ENCODE data around the gene EPHX1.
"Not testable (repeated sequence)": the region's sequence is repeated elsewhere in the genome, so short reads cannot be mapped to it uniquely, and the experiment has no call there.

The EPHX1 gene

DNA sequence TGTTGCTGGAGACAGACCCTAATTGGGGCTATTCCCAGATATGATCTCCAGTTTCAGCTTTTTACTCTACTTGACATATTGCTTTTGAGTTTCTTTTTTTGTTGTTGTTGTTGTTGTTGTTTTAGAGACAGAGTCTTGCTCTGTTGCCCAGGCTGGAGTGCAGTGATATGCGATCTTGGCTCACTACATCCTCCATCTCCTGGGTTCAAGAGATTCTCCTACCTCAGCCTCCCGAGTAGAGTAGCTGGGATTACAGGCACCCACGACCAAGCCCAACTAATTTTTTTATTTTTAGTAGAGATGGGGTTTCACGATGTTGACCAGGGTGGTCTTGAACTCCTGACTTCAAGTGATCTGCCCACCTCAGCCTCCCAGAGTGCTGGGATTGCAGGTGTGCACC is 33.6 kb upstream of the EPHX1 start:
- in situ Hi-C loops (cut with MboI; ENCODE audit: low sequenced_read_pairs) = loop anchor here (10.0 kb wide), 1 partner anchor 301 kb away; no protein-coding TSS in a partner anchor

DNA sequence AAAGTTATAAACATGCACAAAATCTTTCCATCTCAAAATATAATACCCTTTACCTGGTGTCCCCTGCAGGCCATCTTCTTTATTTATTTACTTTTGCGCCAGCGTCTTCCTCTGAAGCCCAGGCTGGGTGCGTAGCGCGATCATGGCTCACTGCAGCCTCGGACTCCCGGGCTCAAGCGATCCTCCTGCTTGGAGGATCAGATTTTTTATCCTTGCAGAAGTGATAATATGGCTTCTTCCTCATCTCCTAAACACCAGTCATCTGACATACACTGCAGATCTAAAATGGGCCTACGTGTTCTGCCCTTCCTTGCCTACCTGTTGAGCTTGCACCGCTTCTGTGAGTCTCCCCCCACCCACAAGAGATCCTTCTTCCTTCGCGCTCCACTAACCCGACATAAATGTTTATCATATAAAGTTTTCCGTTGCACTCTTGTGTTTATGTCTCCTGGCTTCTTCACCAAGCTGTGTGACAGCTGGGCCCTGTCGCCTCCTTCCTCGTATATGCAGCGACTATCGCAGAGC is 32.8 kb upstream of the EPHX1 start:
- in situ Hi-C loops (cut with MboI; ENCODE audit: low sequenced_read_pairs) = loop anchor here (10.0 kb wide), 1 partner anchor 302 kb away; no protein-coding TSS in a partner anchor

DNA sequence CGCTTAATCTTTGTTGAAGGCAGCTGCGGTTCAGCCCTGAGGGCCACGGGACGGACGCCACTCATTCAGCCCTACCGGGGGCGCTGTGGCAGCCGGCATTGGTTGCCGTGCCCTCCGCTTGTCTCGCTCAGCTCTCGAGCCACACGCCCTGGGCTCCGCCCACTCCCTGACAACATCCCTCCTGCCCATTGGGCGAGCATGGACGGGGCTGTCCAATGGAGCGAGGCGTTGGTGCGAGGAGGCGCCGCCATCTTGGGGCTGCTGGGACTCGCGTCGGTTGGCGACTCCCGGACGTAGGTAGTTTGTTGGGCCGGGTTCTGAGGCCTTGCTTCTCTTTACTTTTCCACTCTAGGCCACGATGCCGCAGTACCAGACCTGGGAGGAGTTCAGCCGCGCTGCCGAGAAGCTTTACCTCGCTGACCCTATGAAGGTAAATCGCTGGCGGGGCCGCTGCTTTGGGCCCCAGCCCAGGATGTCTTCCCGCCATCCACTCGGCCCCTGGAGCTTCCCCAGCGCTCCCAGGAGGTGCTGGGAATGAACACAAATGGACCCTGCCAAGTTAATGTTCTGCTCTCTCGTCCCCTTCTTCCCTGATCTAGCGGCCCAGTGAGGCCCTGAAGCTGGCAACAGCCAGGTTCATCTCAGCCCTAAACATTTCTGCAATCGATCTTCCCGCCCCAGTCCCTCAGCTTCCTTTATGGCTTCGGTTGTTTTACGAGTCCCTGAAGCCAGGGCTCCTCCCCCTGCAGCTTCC is 32.2 kb upstream of the EPHX1 start, which contains the start of gene SRP9:
SRP9 (plus strand) TSS at position 244 of the 754 bp plus-strand sequence; CDS start at position 359, 115 bp downstream.
- in situ Hi-C loops (cut with MboI; ENCODE audit: low sequenced_read_pairs) = loop anchor here (10.0 kb wide), 1 partner anchor 303 kb away; no protein-coding TSS in a partner anchor

DNA sequence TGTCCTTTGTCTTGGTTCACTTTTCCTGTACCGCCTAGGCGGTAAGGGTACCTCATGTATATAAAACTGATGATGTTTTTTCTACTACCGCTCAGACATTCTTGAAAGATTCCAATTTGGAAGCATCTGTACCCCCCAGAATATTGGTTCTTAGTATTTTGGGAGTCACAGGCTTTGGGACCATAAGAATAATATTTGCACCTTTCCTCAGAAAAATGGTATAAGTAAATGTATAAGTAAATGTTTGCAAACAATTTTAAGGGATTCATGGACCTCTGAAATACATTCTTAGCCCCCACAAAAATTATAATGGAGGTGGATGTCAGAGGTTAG is 31.6 kb upstream of the EPHX1 start:
- in situ Hi-C loops (cut with MboI; ENCODE audit: low sequenced_read_pairs) = loop anchor here (10.0 kb wide), 1 partner anchor 304 kb away; no protein-coding TSS in a partner anchor

GRCh38 chr1:225779165-225779564 is 30.8 kb upstream of the EPHX1 start:
- in situ Hi-C loops (cut with MboI; ENCODE audit: low sequenced_read_pairs) = loop anchor here (10.0 kb wide), 1 partner anchor 304 kb away; no protein-coding TSS in a partner anchor

- in situ Hi-C loops (cut with MboI; ENCODE audit: low sequenced_read_pairs) = no loop called here
Observed at GRCh38 chr1:225780134-225780533, 29.8 kb upstream of the EPHX1 start.

- in situ Hi-C loops (cut with MboI; ENCODE audit: low sequenced_read_pairs) = no loop called here
Observed at GRCh38 chr1:225780630-225781029, 29.3 kb upstream of the EPHX1 start.

GRCh38 chr1:225789142-225789541 is 20.8 kb upstream of the EPHX1 start:
- in situ Hi-C loops (cut with MboI; ENCODE audit: low sequenced_read_pairs) = not testable (repeated sequence)

GRCh38 chr1:225794954-225795353 is 15.0 kb upstream of the EPHX1 start:
- in situ Hi-C loops (cut with MboI; ENCODE audit: low sequenced_read_pairs) = no loop called here

- in situ Hi-C loops (cut with MboI; ENCODE audit: low sequenced_read_pairs) = not testable (repeated sequence)
Observed at GRCh38 chr1:225796097-225796496, 13.8 kb upstream of the EPHX1 start.

DNA sequence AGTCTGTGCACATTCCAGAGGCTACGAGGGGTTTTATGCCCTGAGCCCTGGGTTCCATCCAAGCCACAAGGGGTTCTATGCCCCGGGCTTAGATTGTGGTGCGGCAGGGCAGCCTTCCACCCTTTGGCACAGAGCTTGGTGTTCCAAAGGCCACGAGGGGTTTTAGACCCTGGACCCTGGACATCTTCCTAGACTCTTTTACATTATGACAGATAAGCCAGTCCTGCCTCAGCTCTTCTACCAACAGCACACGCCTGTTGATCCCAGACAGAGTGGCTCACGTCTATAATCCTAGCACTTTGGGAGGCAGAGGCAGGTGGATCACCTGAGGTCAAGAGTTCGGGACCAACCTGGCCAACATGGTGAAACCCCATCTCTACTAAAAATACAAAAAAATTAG is 8.8 kb upstream of the EPHX1 start:
- in situ Hi-C loops (cut with MboI; ENCODE audit: low sequenced_read_pairs) = not testable (repeated sequence)

- in situ Hi-C loops (cut with MboI; ENCODE audit: low sequenced_read_pairs) = no loop called here
Observed at GRCh38 chr1:225806249-225806648, 3.7 kb upstream of the EPHX1 start.

DNA sequence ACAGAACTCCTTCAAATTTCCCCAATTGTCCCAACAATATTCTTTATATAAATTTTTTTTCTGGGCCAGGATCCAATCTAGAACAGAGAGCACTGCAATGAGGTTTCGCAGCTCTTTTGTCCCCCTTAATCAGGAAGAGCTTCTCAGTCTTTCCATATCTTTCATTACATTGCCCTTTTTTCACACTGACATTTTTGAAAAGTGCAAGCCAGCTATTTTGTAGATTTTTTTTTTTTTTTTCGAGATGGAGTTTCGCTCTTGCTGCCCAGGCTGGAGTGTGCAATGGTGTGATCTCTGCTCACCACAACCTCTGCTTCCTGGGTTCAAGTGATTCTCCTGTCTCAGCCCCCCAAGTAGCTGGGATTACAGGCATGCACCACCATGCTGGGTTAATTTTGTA is 3.2 kb upstream of the EPHX1 start:
- in situ Hi-C loops (cut with MboI; ENCODE audit: low sequenced_read_pairs) = not testable (repeated sequence)

DNA sequence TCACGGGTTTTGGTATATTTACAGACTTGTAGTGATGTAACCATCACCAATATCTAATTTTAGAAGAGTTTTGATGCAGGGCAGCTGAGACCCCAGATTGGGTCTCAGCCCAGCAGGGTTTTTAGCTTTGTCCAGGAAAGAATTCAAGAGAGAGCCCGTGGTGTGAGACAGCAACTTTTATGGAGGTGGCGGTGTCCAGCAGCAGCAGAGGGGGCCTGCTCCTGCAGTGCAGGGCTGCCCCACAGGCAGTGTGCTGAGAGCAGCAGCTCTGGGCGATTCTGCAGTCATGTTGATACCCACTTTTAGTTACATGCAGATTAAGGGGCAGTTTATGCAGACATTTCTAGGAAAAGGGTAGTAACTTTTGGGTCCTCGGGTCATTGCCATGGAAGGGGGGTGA is 1.8 kb upstream of the EPHX1 start:
- in situ Hi-C loops (cut with MboI; ENCODE audit: low sequenced_read_pairs) = no loop called here

DNA sequence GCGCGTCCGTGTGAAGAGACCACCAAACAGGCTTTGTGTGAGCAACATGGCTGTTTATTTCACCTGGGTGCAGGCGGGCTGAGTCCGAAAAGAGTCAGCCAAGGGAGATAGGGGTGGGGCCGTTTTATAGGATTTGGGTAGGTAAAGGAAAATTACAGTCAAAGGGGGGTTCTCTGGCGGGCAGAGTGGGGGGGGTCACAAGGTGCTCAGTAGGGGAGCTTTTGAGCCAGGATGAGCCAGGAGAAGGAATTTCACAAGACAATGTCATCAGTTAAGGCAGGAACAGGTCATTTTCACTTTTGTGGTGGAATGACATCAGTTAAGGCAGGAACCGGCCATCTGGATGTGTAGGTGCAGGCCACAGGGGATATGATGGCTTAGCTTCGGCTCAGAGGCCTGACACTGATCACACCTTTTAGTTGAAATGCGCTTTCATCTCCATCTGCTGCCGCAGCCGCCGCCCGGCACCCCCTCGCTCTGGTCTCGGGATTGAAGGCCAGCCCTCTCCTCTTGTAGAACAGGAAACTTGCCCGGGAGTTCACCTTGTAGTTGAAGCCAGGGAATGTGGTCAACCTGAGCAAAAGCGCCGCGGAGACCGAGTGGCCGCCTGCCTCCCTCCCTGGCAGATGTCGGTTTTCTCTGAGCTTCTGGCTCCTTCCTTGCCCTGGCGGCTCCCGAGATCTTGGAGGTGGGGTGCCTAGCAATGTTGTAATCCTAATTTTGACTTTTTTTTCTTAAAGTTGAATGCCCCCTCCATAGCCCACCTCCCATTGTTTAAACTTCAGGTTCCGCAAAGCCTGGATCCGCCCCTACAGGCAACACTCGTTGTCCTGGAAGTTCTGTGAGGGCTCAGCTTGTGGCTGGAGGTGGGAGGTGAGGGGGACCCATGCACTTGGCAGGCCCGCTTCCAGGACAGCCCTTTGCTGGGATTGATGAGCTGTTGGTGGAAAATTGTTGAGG is 935 bp downstream of the EPHX1 start:
- in situ Hi-C loops (cut with MboI; ENCODE audit: low sequenced_read_pairs) = not testable (repeated sequence)

- in situ Hi-C loops (cut with MboI; ENCODE audit: low sequenced_read_pairs) = no loop called here
Observed at GRCh38 chr1:225811622-225812487, 1.9 kb downstream of the EPHX1 start.

- in situ Hi-C loops (cut with MboI; ENCODE audit: low sequenced_read_pairs) = no loop called here
Observed at GRCh38 chr1:225812488-225813213, 2.7 kb downstream of the EPHX1 start.

DNA sequence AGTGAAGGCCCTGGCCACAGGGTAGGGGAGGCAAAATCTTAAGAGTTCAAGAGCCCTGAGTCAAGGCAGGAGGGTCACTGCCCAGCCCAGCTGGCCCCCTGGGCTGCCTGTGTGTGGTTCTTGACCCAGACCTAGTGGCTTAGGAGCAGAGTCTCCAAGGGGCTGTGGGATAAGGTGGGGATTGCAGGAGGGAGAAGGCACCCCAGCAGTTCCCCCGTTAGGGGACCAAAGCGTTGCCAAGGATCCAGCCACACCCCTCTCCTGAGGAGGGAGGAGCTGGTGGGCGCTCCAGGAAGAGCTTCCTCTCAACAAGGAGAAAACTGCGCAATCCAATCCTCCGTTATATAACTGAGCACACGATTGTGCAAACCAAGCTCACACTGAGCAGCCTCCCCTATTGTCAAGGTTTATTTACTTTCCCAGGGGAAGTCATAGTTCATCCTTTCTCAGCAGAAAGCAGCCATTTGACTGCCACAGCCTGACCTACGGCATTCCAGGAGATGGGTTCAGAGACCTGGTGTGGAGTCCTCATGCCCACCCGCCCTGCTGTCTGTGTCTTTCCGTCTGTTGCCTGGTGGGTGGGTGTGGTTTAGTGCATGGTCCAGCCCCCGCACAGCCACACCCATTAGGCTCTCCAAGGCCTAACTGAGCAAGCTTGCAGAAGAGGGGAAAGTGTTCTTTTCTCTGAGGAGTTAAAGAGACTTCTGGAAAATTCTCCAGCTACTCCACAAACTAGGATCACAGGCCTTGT is 3.5 kb downstream of the EPHX1 start:
- in situ Hi-C loops (cut with MboI; ENCODE audit: low sequenced_read_pairs) = no loop called here

GRCh38 chr1:225814381-225814780 is 4.5 kb downstream of the EPHX1 start:
- in situ Hi-C loops (cut with MboI; ENCODE audit: low sequenced_read_pairs) = no loop called here

All from HL-60/S4 (cell line).